Cerebellar nuclear complex (tissue), 1 donor: ENCODE data around the gene ODF4.
A peak's percentile ranks its signal among the peaks of the same experiment; 100 is the strongest.

Experiments used
- DNase-seq, 2 experiments: peaks; one replicate each; lab custom pipeline; 2025; lab: John Stamatoyannopoulos, UW

Gene ODF4

GRCh38 chr17:8339540-8339939 is at the start of gene ODF4:
TSS of gene ODF4 (plus strand) at chr17:8339840. CDS start at chr17:8340052, 212 bp downstream.
- DNase-seq = no peak

DNA sequence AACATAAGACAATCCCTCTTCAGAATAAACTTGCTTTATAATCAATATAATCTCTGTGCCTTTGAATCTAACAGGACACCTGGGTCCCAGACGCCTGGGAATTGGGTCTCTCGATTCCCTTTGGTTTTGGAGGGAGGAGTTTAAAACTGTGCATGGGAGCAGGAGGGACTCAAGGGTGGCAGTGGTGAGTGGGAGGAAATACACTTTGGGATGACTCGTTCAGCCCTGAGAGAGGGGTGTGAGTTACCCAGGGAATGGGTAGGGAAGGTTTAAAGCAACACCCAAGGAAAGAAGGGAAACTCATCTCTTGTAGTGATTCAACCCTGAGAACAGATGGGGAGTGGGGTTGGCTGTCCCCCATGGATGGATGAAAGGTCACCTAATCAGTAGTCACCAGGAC is 49.6 kb upstream of the ODF4 start:
- DNase-seq = no peak

DNA sequence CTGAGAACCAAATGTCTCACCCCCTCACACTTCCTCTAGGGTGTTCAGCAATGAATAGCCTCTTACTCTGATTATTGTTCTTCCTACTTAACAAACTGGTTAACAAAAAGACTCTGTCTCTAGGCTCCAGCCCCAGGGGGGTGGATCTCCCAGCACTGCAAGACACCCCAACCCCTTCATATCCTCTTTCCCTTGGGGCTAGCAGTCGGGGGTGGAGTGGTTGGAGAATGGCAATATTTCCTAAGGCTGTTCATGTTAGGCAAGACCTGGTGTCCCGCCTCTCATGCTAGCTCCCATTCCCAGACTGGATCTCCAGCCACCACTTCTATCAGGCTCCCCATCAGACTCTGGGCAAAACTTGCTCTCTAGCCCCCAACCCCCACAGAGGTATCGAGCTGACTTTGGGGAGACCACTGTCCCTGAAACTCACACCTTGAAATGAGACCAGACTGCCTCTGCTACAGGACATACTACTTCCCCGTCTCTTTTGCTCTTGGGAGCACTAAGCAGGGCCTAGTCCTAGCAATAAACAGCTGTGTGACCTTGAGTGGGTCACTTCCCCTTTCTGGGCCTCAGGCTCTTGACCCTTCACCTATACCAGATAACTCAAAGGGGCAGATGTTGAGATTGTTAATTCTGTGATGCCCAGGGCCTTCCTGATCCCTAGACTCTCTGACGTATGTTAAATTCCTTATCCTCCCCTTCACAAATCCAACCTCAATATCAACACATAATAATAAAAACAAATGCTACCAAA is 46.8 kb upstream of the ODF4 start:
- DNase-seq = no peak

GRCh38 chr17:8294361-8294760 is 45.3 kb upstream of the ODF4 start:
- DNase-seq = no peak

DNA sequence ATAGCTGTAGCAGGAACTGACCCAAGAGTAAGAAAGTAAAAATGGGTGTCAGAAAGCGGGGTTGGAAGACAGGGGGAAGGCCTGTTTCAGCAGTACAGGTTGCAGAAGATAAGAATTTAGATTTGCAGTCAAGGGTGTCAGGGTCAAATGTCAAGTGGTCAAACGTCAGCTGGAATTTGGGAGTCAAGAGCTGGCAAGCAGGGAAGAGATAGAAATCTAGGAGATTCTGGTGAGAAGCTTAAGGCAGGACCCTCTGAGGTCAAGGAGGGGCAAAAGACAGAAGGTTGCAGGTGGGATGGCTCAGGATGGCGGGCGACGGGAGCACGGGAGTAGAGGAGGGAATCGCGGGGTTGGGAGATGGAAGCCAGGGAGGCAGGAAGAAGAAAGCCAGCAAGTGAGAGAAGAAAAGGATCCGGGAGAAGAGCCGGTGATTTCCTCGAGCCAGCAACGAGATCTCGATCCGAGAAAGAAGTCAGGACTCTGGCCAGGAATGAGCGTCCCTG is 44.8 kb upstream of the ODF4 start:
- DNase-seq = no peak

DNA sequence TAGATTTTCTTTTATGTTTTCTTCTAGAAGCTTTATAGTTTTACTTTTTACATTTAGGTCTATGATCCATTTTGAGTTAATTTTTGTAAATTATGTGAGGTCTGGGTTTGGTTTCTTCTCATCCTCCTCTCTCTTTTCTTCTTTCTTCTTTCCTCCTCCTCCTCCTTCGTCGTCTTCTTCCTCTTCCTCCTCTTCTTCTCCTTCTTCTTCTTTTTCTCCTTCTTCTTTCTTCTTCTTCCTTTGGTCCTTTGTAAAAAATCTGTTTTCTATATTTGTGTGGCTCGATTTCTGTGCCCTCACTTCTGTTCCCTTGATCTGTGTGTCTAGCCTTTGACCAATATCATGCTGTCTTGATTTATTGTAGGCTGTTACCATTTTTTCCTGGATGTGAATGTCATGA is 39.4 kb upstream of the ODF4 start:
- DNase-seq = no peak

DNA sequence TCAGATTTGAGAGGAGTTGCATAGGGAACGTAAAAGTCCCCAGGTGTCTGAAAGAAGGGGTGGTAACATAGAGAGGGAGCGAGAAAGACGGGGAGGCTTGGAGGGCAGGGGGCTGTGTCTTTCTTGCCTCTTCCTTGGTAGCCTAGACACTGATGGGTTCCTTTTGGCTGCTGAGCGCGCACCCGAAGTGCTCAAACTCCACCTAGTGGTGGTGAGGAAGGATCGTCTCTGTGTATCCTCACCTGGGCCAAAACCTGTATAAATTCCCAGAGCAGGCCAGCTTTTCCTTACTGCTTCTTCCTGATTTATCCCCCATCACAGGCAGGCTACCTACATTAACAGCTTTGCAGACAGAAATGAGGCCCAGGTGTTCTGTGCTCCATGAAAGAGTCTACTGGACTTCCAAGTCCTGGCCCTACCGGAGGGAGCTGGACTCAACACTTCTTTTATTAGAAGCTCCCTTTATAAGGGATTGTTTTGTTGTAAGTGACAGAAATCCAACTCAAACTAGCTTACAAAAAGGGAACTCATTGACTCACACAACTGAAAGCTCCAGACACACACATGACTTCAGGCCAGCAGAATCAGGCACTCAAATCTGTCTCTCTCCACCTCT is 38.9 kb upstream of the ODF4 start:
- peak in 1 of 2 experiments; percentile 44 for DNase-seq

DNA sequence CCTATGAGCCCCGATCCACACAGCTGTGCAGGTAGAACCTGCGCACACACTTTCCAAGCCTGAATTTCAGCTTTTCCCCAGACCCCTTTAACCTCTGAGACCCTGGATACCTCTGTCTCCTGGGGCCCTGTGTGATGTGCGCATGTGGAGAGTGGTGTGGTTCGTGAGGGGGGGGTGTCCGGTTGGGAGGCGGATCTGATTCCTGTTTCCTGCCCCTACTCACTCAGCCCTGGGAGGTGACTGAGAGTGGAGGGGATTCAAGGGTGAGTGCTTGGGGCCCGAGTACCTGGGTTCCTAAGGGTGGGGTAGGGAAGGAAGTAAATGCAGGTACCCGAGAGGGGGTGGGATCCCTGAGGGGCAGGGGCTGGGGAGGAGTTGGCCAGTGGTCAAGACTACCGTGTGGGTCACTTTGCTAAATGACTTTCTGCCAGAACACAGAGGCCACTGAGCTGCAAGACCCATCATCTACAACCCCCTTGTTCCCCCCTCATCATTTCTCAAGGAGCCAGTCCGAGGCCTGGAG is 29.0 kb upstream of the ODF4 start:
- no peak for DNase-seq

DNA sequence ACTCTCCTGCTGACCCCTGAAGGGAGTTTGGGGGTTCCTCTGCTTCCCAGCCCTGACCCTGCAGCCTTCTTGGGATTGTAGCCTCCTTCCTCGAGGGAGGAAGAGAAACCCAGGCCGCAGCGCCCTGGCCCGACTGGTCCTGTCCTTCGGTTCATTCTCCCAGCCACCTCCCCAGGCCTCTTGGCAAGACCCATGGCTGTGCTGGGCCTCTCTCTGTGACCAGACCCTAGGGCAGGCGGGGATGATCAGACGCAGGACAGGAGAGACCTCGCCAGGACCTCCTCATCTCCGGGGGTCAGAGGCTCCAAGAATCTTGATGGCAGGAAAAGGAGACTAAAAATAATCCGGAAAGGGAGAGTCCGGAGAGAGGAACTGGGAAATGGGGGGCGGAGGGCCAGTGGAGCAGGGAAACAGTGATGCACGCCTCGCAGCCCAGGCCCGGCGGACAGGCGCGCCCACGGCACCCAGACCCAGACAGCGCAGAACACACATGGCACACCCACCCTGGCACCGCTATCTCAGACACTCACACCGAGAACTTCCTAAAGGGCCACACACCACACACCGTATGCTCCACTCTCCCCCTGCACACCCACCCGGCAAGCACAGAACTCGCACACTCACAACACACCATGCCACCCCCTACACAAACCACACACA is 28.4 kb upstream of the ODF4 start:
- DNase-seq = no peak

- no peak for DNase-seq
These were observed 27.4 kb upstream of the ODF4 start for GRCh38 chr17:8312251-8312650.

- DNase-seq = no peak
These were observed 26.7 kb upstream of the ODF4 start for GRCh38 chr17:8312726-8313600.

DNA sequence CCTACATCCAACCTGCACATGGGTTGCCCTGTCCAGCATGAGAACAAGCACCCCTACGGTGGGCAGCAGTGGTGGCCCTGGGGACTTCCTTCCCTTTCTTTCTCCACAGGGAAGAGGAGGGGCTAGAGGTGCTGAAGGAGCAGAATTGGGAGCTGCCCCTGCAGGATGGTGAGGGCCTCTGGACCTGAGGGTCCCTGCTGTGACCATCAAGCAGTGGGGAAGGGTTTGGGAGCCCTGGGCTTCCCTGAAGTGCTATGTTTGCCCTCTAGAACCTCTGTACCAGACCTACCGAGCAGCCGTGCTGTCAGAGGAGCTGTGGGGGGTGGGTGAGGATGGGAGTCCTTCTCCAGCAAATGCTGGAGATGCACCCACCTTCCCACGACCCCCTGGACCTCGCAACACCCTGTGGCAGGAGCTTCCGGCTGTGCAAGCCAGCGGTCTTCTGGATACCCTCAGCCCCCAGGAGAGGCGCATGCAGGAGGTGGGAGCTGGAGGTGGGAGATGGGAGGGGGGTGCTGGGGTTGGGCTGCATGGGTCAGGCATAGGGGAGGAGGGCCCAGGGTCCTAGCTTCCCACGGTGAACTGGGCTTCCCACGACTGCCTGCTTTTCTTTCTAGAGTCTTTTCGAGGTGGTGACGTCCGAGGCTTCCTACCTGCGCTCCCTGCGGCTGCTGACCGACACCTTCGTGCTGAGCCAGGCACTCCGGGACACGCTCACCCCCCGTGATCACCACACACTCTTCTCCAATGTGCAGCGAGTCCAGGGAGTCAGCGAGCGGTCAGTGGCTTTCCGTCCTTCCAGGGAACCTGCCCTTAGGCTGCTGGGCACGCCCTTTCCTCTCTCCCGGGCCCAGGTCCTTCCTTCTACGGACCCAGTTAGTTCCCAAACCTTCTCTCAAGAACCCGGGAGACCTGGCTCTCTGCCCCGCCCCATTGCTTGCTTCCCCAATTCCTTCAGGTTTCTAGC is 24.6 kb upstream of the ODF4 start:
- no peak for DNase-seq

- DNase-seq = no peak
These were observed 23.8 kb upstream of the ODF4 start for GRCh38 chr17:8315764-8316217.

GRCh38 chr17:8318010-8318935 is 21.4 kb upstream of the ODF4 start:
- no peak for DNase-seq

- no peak for DNase-seq
These were observed 19.4 kb upstream of the ODF4 start for GRCh38 chr17:8320262-8320661.

GRCh38 chr17:8320990-8321389 is 18.6 kb upstream of the ODF4 start:
- DNase-seq = no peak

DNA sequence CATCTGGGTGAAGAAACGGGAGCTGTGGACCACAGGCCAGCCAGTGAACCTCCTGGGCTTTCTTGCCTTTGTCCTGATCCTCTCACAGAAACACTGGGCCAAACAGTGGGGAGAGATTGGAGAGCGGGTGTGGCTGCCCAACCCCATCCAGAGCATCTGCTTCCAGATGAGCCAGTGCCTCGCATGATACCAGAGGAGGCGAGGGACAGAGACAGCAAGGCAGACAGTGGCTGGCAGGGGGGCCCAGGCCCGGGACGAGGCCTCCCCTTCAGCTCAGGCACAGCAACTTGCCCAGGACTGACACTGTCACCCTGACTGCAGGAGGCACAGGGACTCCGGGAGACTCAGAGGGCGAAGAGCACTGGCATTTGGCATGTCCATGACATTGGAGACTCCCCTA is 17.6 kb upstream of the ODF4 start:
- no peak for DNase-seq

DNA sequence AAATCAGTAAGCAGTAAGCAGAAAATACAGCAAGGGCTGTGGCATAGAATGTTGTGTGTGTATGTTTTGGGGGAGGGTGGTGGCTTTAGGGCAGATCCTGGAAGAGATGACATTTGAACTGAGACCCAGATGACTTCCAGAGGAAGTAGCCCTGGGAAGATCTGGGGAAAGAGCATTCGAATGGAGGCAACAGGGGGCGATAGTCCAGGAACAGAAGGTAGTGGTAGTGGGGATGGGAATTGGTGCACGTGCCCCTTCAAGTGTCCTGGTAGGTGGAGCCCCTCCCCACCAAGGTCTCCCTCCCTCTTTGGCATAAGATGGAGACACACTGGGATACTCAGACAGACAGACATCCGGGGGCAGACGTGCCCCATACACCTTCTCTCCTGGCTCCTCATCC is 15.5 kb upstream of the ODF4 start:
- DNase-seq = no peak

GRCh38 chr17:8324923-8325322 is 14.7 kb upstream of the ODF4 start:
- no peak for DNase-seq
